HCT116 (cell line): ENCODE data around the gene EXOSC10. TPM values are rescaled to one million over a fixed set of nuclear protein-coding genes. Genes with fewer than 3 reads are reported as not detected.

Source experiments
- ATAC-seq: fragments of 200-7000 bp; cut with Tn5 transposase; 2 replicates; pipeline ENCODE4 v1.9.1; 2020; ENCODE audit warnings: mild to moderate bottlenecking, moderate library complexity
- BruUV-seq: library from RNA; stranded (reverse); fragments of 400-500 nt; replicated peaks from 2 replicates; lab custom pipeline; 2021; lab: Mats Ljungman, UMichigan
- CTCF ChIA-PET: fragments of 300-600 bp; sonication (Branson Sonifier 250); formaldehyde crosslinking; loops from one replicate; lab custom pipeline; 2021; ENCODE audit warnings: antibody characterized with exemption; lab: Charles Lee
- POLR2A ChIA-PET: fragments of 300-600, 350-600 bp; sonication (Branson Sonifier 250); formaldehyde crosslinking; loops from one replicate; lab custom pipeline; 2021; ENCODE audit warnings: antibody characterized with exemption; lab: Charles Lee
- RAD21 ChIA-PET, 2 experiments: fragments of 300-600 bp; sonication (Branson Sonifier 250); formaldehyde crosslinking; loops; one replicate each; lab custom pipeline; 2023; ENCODE audit warnings: low total read pairs in 2 of 2; ENCODE audit not compliant: uncharacterized antibody in 2 of 2, unreplicated experiment in 2 of 2, low non-redundant PET in 1 of 2; lab: Charles Lee
- DNase-seq: peaks from one replicate; pipeline ENCODE4 v3.0.0-alpha.2; 2010; ENCODE audit warnings: low read depth, low spot score
- H2AFZ ChIP-seq: fragments of 200-600 bp; shearing (Covaris generic), sonication (generic); 2 replicates; pipeline ENCODE4 v1.6.1; 2017; ENCODE audit warnings: low read depth, mixed run types, mixed read lengths, antibody characterized with exemption, low read length; ENCODE audit not compliant: poor library complexity, severe bottlenecking
- H3K27ac ChIP-seq: 2 replicates; pipeline ENCODE4 v1.5.1; 2012; ENCODE audit warnings: low read depth, low read length
- H3K27me3 ChIP-seq: fragments of 200-600 bp; sonication (generic); 2 replicates; pipeline ENCODE4 v1.6.1; 2016; ENCODE audit warnings: mixed run types, low read length, mixed read lengths; ENCODE audit not compliant: insufficient read depth
- H3K36me3 ChIP-seq, 2 experiments: fragments of 200-500 bp in 1 of 2; fragments of 200-600 bp in 1 of 2; sonication (Bioruptor generic) in 1 of 2; sonication (generic) in 1 of 2; 2 replicates each; pipeline versions ENCODE4 v1.5.1 to v1.6.1; 2014 to 2016; ENCODE audit warnings: low read length in 2 of 2, inconsistent platforms in 1 of 2, mixed read lengths in 1 of 2, mixed run types in 1 of 2; ENCODE audit not compliant: insufficient read depth in 2 of 2, control insufficient read depth in 1 of 2
- H3K4me1 ChIP-seq, 2 experiments: fragments of 200-600 bp in 1 of 2; sonication (generic) in 1 of 2; 2 replicates each; pipeline versions ENCODE4 v1.5.1 to v1.6.1; 2012 to 2017; ENCODE audit warnings: low read length in 2 of 2, inconsistent platforms in 1 of 2, mild to moderate bottlenecking in 1 of 2, mixed read lengths in 1 of 2, mixed run types in 1 of 2, moderate library complexity in 1 of 2; ENCODE audit not compliant: insufficient read depth in 2 of 2, control insufficient read depth in 1 of 2
- H3K4me2 ChIP-seq: fragments of 200-600 bp; sonication (generic); 2 replicates; pipeline ENCODE4 v1.6.1; 2017; ENCODE audit warnings: mixed run types, low read length, mixed read lengths
- H3K4me3 ChIP-seq, 2 experiments: fragments of 200-600 bp in 1 of 2; sonication (generic) in 1 of 2; replicated peaks in 1 of 2; 2 replicates each; pipeline ENCODE4 v1.5.1; 2011 to 2016; ENCODE audit warnings: low read length in 2 of 2, control low read depth in 1 of 2, low read depth in 1 of 2, mild to moderate bottlenecking in 1 of 2, mixed read lengths in 1 of 2, mixed run types in 1 of 2
- H3K79me2 ChIP-seq: fragments of 200-600 bp; sonication (generic); 2 replicates; pipeline ENCODE4 v1.6.1; 2017; ENCODE audit warnings: mild to moderate bottlenecking, mixed run types, low read length, moderate library complexity, mixed read lengths; ENCODE audit not compliant: insufficient read depth
- H3K9ac ChIP-seq: fragments of 200-600 bp; sonication (generic); 2 replicates; pipeline ENCODE4 v1.6.1; 2016; ENCODE audit warnings: low read length, mixed read lengths
- H3K9me2 ChIP-seq: fragments of 200-600 bp; sonication (generic), shearing (Covaris generic); 2 replicates; pipeline ENCODE4 v1.6.1; 2017; ENCODE audit warnings: mixed run types, mild to moderate bottlenecking, moderate library complexity; ENCODE audit not compliant: insufficient read depth
- H3K9me3 ChIP-seq, 2 experiments: fragments of 200-500 bp in 1 of 2; fragments of 200-600 bp in 1 of 2; sonication (Bioruptor generic) in 1 of 2; sonication (generic) in 1 of 2; 2 replicates each; pipeline ENCODE4 v1.6.1; 2014 to 2017; ENCODE audit warnings: low read length in 2 of 2, mixed read lengths in 2 of 2, inconsistent platforms in 1 of 2, low read depth in 1 of 2, mild to moderate bottlenecking in 1 of 2, mixed run types in 1 of 2, moderate library complexity in 1 of 2; ENCODE audit not compliant: control insufficient read depth in 1 of 2, insufficient read depth in 1 of 2
- H4K20me1 ChIP-seq: fragments of 200-600 bp; sonication (generic), shearing (Covaris generic); 2 replicates; pipeline ENCODE4 v1.6.1; 2017; ENCODE audit warnings: mixed run types, mild to moderate bottlenecking, moderate library complexity; ENCODE audit not compliant: insufficient read depth
- EGR1 ChIP-seq: IDR thresholded peaks from 2 replicates; pipeline ENCODE4 v1.6.1; 2012; ENCODE audit warnings: low read depth
- POLR2AphosphoS5 ChIP-seq: IDR thresholded peaks from 2 replicates; pipeline ENCODE4 v1.6.1; 2011; ENCODE audit warnings: mild to moderate bottlenecking, low read depth, low read length, moderate library complexity
- RAD21 ChIP-seq: IDR thresholded peaks from 2 replicates; pipeline ENCODE4 v1.6.1; 2012; ENCODE audit warnings: low read depth, mild to moderate bottlenecking
- SRF ChIP-seq: IDR thresholded peaks from 2 replicates; pipeline ENCODE4 v1.6.1; 2012; ENCODE audit warnings: low read depth
- TCF7L2 ChIP-seq: IDR thresholded peaks from 2 replicates; pipeline ENCODE4 v1.7.0; 2011; ENCODE audit warnings: borderline replicate concordance, inconsistent platforms; ENCODE audit not compliant: insufficient read depth, insufficient read length; ENCODE audit errors: extremely low read depth
- ZFX ChIP-seq: fragments of 450-650 bp; IDR thresholded peaks from 2 replicates; pipeline ENCODE4 v1.6.1; 2017
- intact Hi-C: fragments of 100-400 bp; cut with micrococcal nuclease; formaldehyde crosslinking; loops from 2 replicates; pipeline ENCODE4 v1.10.0; 2022
- total RNA-seq: library from RNA; stranded (reverse); gene quantifications from one replicate; pipeline ENCODE4 v1.2.1, GENCODE V29; 2021; ENCODE audit not compliant: unreplicated experiment
- TF ChIP-seq, protein P1 (sequence below), 3 experiments: fragments of 200-600 bp in 1 of 3; sonication (generic) in 1 of 3; IDR thresholded peaks in 2 of 3; conservative IDR thresholded peaks in 1 of 3; 2 replicates each; pipeline ENCODE4 v1.5.1; 2012 to 2017; ENCODE audit warnings: low read depth in 2 of 3, low read length in 2 of 3, antibody characterized with exemption in 1 of 3, borderline replicate concordance in 1 of 3, control low read depth in 1 of 3, mild to moderate bottlenecking in 1 of 3, mixed read lengths in 1 of 3, mixed run types in 1 of 3, moderate library complexity in 1 of 3; ENCODE audit not compliant: insufficient read depth in 1 of 3
- TF ChIP-seq, protein P2 (sequence below): IDR thresholded peaks from 2 replicates; pipeline ENCODE4 v1.6.1; 2012; ENCODE audit warnings: low read depth

The EXOSC10 gene
- total RNA-seq, 1 experiment from 2014 or later = 80.7 TPM

DNA sequence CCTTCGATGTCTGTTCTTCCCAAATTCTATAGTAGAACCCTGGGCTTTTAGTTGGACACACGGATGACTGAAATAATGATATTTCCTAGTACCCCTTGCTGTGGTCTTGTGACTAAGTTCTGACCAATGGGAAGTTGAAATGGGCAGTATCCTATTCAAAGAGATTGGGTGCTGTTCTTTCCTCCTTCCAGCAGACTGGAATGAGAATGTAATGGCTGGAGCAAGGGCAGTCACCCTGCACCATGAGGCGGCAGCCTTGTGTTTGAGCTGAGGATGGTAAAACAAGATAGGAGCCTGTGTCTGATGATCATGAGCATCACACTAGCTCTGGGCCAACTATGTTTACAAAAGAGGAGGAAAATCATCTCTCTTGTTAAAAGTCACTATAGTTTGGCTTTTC, 34.7 kb downstream of the EXOSC10 start:
- H4K20me1 ChIP-seq = no peaks in the 10 kb centered on the region
- ChIA-PET CTCF (no interaction called here), RAD21 (no interaction called here), POLR2A (interaction anchor here (0.9 kb wide), 1 partner anchor 34 kb away, joined by 3 read pairs; no protein-coding TSS in a partner anchor)
- peaks cover 6 to 11% of the 10 kb centered on the region in 2 experiments; a peak in 2 of 4 replicates for H3K4me1 ChIP-seq
- DNase-seq = no peak
- H3K4me3 ChIP-seq = no peak overlapping the region
- H3K27me3 ChIP-seq = no peaks in the 10 kb centered on the region
- H3K9me3 ChIP-seq = no peaks in the 10 kb centered on the region
- TF ChIP-seq TCF7L2 (no peak), SRF (no peak), EGR1 (no peak), ZFX (no peak), RAD21 (no peak), POLR2AphosphoS5 (no peak)
- TF ChIP-seq, protein P1, sequence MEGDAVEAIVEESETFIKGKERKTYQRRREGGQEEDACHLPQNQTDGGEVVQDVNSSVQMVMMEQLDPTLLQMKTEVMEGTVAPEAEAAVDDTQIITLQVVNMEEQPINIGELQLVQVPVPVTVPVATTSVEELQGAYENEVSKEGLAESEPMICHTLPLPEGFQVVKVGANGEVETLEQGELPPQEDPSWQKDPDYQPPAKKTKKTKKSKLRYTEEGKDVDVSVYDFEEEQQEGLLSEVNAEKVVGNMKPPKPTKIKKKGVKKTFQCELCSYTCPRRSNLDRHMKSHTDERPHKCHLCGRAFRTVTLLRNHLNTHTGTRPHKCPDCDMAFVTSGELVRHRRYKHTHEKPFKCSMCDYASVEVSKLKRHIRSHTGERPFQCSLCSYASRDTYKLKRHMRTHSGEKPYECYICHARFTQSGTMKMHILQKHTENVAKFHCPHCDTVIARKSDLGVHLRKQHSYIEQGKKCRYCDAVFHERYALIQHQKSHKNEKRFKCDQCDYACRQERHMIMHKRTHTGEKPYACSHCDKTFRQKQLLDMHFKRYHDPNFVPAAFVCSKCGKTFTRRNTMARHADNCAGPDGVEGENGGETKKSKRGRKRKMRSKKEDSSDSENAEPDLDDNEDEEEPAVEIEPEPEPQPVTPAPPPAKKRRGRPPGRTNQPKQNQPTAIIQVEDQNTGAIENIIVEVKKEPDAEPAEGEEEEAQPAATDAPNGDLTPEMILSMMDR (IDR thresholded peaks at IDR 0.05 in 2 of 3, conservative IDR thresholded peaks at IDR 0.05 in 1 of 3; ENCODE audit: borderline replicate concordance in 1 of 3, insufficient read depth in 1 of 3, low read depth in 2 of 3, low read length in 2 of 3) = no peak
- TF ChIP-seq, protein P2, sequence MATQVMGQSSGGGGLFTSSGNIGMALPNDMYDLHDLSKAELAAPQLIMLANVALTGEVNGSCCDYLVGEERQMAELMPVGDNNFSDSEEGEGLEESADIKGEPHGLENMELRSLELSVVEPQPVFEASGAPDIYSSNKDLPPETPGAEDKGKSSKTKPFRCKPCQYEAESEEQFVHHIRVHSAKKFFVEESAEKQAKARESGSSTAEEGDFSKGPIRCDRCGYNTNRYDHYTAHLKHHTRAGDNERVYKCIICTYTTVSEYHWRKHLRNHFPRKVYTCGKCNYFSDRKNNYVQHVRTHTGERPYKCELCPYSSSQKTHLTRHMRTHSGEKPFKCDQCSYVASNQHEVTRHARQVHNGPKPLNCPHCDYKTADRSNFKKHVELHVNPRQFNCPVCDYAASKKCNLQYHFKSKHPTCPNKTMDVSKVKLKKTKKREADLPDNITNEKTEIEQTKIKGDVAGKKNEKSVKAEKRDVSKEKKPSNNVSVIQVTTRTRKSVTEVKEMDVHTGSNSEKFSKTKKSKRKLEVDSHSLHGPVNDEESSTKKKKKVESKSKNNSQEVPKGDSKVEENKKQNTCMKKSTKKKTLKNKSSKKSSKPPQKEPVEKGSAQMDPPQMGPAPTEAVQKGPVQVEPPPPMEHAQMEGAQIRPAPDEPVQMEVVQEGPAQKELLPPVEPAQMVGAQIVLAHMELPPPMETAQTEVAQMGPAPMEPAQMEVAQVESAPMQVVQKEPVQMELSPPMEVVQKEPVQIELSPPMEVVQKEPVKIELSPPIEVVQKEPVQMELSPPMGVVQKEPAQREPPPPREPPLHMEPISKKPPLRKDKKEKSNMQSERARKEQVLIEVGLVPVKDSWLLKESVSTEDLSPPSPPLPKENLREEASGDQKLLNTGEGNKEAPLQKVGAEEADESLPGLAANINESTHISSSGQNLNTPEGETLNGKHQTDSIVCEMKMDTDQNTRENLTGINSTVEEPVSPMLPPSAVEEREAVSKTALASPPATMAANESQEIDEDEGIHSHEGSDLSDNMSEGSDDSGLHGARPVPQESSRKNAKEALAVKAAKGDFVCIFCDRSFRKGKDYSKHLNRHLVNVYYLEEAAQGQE = no peak
- no peak overlapping the region for H3K27ac ChIP-seq
- intact Hi-C loops = no loop called here
- no peak overlapping the region for H3K9ac ChIP-seq
- ATAC-seq = no peak
- no TSS peak for BruUV-seq
- H3K36me3 ChIP-seq = peaks cover 39 to 41% of the 10 kb centered on the region in 2 experiments; a peak in 3 of 4 replicates
- H2AFZ ChIP-seq = no peak overlapping the region
- no peak overlapping the region for H3K4me2 ChIP-seq
- H3K9me2 ChIP-seq = no peaks in the 10 kb centered on the region
- peaks cover 9% of the 10 kb centered on the region; the same call in 1 of the 2 replicates for H3K79me2 ChIP-seq
